Measurements from ENCODE around the gene SLC5A3.
A peak's percentile ranks its signal among the peaks of the same experiment; 100 is the strongest.

Gene SLC5A3

DNA sequence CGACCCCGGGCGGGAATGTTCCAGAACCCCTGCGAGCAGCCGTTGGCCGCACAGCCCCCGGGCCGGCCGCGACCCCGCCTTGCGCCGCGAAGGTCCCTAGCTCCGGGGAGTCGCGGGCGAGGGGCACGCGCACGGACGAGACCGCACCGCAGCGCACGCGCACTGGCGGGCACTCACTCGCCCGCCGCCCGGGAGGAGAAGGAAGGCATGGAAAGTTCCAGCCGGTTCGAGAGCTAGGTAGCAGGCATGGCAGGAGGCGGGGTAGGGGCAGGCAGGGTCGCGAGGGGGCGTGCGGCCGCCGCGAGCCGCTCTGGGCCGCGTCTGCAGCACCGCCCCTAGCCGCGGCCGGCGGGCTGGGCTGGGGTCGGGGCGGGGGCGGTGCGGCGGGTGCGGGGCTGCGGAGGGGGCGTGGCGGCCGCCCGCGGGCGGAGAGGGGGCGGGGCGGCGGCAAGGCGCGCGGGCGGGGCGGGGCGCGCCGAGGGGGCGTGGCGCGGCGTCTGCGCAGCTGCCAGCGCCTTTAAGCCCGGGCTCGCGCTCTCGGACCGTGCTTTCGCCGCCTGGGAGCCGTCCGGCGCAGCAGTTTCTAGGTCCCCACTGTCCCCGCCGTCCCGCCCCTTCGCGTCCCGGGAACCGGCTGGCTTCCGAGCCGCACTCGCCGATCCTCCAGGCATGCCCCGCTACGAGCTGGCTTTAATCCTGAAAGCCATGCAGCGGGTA lies at the start of gene SLC5A3, which contains the start of gene MRPS6:
SLC5A3 (plus strand) TSS at position 547 of the 717 bp plus-strand sequence. CDS start 21,621 bp downstream, outside the sequence.
MRPS6 (plus strand) TSS at position 547 of the 717 bp plus-strand sequence; CDS start at position 670, 123 bp downstream.
- DNase-seq (ENCODE audit: low spot score), result peak; percentile 72

GRCh38 chr21:34023691-34024373 lies 49.5 kb upstream of the SLC5A3 start:
- DNase-seq (ENCODE audit: low spot score), result no peak

DNA sequence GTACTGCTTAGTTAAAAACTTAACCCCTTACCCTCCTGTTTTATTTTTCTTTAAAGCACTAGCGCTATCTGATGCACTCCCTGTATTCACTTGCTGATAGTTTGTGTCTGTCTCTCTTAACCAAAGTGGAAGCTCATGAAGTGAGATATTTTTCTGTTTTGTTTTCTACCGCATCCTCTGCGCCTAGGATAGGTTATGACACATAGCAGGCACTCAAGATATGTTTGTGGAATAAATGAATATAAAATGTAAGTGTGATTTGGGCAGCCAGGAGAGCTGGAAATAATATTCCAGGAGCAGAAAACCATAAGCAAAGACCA lies 49.0 kb upstream of the SLC5A3 start:
- DNase-seq (ENCODE audit: low spot score), result no peak

DNA sequence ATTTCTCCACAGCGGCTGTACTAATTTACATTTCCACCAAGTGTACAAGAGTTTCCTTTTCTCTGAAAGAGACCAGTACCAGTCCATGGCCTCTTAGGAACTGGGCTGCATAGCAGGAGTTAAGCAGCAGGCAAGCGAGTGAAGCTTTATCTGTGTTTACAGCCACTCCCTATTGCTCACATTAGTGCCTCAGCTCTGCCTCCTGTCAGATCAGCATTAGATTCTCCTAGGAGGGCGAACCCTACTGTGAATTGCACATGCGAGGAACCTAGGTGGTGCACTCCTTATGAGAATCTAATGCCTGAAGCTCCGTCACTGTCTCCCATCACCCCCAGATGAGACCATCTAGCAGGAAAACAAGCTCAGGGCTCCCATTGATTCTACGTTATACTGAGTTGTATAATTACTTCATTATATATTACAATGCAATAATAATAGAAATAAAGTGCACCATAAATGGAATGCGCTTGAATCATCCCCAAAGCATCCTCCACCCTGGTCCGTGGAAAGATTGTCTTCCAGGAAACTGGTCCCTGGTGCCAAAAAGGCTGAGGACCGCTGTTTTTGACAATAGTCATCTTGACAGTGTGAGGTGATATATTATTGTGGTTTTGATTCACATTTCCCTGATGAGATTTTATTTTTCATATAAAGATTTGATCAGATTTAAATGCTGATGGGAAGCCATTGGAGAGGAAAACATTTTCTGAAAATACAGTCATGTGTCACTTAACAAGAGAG lies 45.5 kb upstream of the SLC5A3 start:
- no peak for DNase-seq (ENCODE audit: low spot score)

DNA sequence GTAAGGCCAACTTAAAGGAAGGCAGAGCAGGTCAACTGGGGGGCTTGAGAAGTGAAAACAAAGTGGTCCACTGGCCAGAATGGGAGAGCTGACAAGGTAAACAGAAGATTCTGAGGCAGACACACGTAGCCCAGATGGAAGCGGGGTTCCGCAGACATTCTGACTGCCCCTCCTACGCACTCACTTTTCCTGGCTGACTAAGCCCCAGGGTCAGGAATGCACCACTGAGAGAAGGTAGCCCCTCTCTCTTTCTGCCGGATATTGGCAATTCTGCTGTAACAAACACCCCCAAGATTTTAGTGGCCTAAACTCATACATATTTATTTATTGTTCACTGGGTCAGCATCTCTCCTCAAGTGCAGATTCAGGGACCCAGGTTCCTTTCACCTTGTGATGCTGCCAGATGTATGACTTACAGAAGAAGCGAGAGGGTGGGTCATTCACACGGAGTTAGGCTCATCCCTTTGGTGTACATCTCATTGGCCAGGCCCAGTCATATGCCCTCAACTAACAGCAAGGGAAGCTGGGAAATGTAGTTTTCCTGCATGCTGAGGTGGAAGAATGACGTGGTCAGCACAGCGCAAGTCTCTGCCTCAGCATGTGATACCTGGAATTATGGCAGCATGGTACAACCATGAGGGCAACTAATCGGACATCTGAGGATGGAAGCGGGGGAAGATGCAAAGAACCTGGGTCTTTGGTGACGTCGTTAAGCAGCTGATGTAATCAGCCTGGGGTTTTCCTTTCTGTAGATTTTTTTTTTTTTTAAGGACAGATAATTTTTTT lies 43.4 kb upstream of the SLC5A3 start:
- DNase-seq (ENCODE audit: low spot score), result peak; percentile 77

DNA sequence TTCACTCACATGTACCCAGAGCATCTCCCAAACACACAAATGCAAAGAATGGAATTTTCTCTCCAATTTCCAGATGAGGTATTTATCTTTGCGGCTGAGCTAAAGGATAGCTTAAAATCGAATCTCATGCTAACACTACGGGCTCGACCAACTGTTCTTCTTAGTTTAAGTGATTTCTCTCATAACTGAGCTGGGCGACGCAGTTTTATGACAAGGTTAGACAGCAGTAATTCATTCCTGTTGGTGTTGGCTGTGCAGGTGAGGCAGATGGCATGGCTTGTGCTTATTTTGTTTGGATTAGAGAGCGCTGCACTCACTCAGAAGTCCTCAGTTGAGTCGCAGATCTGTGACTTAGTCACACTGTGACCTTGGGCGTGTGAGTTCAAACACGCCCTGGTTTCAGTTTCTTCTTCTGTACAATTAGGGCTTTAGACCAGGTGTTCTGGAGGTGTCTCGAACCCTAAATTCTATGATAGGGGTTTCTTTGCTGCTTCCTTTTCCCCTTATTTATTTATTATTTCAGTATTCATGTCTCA lies 41.5 kb upstream of the SLC5A3 start:
- no peak for DNase-seq (ENCODE audit: low spot score)

GRCh38 chr21:34034369-34035014 lies 38.9 kb upstream of the SLC5A3 start:
- DNase-seq (ENCODE audit: low spot score), result no peak

DNA sequence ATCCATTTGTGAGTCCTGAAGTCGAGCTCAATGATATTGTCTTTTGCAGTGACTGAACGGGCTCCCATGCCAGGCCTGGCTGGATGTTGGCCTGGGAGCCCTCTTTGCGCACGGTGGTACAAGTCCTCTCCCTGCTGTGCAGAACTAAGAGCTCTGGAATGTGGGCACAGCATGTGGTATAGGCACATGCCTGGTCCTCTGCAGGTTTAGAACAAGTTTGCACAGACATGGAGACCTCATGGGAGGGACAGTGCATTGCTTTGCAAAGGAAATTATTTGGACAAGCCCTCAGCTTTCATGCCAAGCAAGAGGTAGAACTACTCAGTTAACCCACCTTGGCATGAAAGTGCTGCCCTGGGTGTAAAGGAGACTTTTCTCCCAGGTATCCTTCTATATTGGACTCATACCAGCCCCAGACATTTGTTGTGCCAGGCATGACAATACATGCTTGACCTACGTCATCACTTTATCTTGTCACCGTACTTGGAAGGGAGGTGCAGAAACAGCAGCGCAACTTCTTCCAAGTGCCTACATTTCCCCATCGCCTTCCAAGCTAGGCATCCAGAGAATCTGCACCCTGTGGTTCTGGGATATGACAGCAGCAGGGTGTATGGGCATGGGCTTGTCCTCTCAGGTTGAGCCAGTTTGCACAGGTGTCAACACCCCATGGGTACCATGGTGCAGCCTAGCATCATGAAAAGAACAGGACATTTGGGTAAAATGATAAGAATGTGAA lies 37.6 kb upstream of the SLC5A3 start:
- DNase-seq (ENCODE audit: low spot score), result no peak

DNA sequence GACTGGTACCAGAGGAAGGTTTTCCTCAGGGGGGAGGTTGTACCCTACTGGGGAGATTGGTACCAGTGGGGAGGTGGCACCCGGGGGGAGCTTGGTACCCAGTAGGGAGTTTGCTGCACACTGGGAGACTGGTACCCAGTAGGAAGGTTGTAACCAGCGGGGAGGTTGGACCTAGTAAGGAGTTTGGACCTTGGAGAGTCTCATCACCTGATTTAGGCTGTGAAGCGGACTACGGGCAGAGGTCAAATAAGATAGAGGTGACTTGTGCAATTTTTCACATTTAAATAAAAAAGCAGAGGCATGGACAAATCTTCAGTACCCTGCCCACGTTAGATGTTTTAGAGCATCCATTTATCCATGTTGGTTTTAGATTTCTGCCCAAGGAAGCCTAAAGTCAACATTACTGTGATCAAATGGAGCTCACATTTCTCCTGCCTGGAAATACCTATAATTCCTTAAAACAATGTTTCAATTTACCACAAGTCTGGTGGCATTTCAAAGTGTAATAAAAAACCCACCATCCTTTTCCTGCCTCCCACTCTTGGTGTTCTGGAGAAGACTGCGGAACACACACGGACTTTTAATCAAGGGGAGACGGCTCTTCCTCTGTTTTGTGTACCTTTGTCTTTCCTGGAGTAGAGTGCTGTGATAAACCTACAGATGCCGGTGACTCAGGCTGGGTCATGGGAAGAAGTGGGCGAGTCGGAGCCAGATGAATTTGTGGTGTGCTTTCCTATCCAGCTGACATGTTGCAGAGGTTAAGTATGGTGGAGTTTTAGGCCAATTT lies 36.2 kb upstream of the SLC5A3 start:
- no peak for DNase-seq (ENCODE audit: low spot score)

- DNase-seq (ENCODE audit: low spot score), result no peak
These were observed 33.5 kb upstream of the SLC5A3 start for GRCh38 chr21:34039678-34040382.

- no peak for DNase-seq (ENCODE audit: low spot score)
These were observed 30.6 kb upstream of the SLC5A3 start for GRCh38 chr21:34042735-34043134.

GRCh38 chr21:34043333-34043732 lies 30.0 kb upstream of the SLC5A3 start:
- DNase-seq (ENCODE audit: low spot score), result no peak

- DNase-seq (ENCODE audit: low spot score), result no peak
These were observed 26.5 kb upstream of the SLC5A3 start for GRCh38 chr21:34046917-34047316.

DNA sequence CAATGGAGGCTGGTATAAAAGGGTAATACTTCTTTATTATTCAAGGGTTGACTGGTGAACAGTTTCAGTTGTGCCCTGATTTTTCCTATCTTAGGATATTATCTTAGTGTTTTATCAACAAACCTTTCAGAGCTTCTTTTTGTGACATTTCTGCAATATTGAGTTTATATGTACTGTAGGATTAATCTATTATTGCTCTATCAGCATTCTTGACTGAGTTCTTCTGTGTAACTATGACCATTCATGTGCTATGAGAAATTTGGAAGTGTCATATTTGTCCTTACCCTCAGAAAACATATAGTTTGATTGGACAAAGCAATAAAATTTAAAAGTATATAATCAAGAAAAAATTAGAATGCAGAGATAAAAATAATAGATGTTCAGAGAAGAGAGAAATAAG lies 25.5 kb upstream of the SLC5A3 start:
- DNase-seq (ENCODE audit: low spot score), result no peak

DNA sequence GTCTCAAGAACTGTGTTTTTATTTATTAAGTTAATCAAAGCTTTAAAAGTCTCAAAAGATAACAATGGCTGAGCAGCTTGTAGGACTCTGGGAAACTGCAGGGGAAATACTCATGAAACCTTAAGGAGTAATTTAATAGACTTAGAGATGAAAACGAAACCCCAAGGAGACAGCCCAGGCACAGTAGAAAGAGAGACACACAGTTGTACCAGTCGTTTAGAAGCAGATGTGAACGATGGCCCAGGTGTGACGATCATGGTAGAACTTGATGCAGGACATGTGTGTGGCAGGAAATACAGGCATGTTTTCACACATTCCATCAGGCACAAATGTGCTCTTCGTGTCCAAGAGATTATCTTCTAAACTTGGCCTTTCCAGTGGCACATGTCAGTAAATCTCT lies 21.2 kb upstream of the SLC5A3 start:
- DNase-seq (ENCODE audit: low spot score), result no peak

DNA sequence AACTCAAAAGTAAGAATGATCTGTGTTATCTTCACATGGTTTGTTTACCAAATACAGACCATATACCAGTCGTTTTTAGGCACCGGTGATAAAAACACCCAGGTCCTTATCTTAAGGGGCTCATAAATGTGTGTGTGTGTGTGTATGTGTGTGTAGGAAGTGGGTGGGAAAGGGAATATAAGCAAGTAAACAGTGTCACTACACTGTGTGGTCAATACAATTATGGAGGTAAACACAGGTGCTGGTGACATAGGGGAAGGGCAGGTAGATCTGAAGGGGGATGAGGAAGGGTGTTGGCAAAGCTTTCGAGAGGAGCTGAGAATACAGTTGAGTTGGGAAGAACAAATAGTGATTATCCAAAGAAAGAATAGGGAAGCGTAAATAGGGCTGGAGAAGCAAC lies 19.1 kb upstream of the SLC5A3 start:
- DNase-seq (ENCODE audit: low spot score), result no peak

GRCh38 chr21:34055615-34056014 lies 17.8 kb upstream of the SLC5A3 start:
- DNase-seq (ENCODE audit: low spot score), result no peak

DNA sequence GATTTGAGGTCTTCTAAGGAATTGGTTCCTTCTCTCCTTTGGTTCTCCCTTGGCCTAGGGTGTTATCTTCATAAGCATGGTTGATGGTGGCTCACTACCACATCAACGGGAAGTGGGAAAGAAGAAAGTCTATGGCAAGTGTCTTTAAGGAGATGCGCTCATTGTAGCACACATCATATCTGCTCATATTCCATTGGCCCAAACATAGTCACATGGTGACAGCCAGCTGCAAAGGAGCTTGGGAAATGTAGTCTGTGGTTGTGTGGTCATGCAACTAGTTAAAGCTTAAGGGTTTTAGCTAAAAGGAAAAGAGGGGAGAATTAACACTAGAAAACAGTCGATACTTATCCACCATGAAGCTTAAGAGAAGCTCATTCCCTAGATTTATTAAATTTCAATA lies 11.4 kb upstream of the SLC5A3 start:
- DNase-seq (ENCODE audit: low spot score), result no peak

GRCh38 chr21:34065027-34065426 lies 8.4 kb upstream of the SLC5A3 start:
- no peak for DNase-seq (ENCODE audit: low spot score)

All from activated CD4-positive, alpha-beta T cell treated with anti-CD3 and anti-CD28 coated beads, Interleukin-2, Interleukin-4, amounts not matched to agents 100 ng/mL and 50 ng/mL, durations not matched to agents 16 hours and 8 hours (primary cell).